HG03045 (cell line): ENCODE measurements around the gene ZC2HC1B.

Experiments used
- ATAC-seq: cut with Tn5 transposase; IDR thresholded peaks from one replicate; pipeline ENCODE4 v1.9.1; 2021; ENCODE audit warnings: mild to moderate bottlenecking, moderate library complexity; ENCODE audit not compliant: unreplicated experiment

The ZC2HC1B gene

DNA sequence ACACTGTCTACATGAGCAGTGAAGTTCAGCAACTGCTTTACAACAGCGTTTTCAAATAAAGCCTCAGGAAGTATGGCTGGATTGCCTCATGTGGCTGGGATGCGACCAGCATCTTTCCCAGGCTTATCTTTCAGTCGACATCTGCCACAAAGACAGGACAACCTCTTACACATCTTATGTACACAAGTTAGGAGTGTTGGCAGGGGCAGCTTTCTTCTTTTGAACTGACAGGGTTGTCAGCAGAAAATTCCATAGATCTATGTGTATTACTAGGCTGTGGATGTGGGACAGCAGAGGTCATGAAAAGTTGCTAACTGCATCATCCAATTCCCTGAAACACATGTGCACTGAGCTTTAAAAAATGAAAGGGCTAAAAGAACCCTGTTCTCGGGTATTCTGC lies 95.7 kb downstream of the ZC2HC1B start:
- no peak for ATAC-seq

- ATAC-seq: no peak
These were observed 96.8 kb downstream of the ZC2HC1B start for GRCh38 chr6:143961066-143961465.

DNA sequence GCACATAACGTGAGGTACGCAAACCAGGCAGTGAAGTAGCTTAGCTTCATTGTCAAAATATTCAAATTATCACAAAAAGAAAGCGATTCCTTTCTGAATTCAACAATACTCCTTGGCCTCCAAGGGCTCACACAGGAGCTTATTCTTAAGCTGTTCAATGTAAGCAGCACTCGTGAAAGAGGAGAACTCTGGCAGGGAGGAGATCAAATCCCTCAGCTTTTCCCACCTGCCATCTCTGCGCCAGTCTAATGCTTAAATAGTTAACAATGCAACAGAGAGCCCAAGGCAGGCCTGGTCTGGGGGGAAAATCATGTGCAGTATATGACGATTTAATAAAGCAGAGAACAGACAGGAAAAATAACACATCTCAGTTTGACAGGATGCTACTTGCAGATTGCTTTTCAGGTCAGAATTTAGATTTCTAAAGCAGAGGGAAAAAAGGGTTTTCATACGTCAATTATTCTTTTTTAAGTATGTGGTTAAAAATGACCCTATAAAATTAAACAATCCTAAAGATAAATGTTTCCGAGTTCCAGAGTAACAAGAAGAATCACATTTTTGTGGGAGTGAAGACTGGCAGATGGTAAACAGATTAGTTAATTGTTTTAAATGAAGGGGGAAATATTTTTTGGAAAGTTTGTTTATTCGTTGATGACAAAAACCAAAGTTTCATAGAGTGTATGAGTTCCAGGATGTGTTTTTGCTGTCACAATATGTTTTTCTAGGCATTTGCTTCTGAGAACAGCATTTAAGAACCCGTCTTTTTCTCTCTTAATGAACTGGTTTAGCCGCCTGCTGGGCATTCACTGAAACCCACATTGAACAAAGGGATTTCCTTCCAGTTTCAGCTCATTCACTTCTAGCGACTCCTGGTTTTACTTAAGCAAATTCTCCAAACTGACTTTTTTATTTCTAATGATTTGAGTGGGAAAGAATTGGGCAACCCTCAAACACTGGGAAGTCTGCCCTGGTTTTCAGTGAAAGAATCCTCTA lies 97.9 kb downstream of the ZC2HC1B start:
- no peak for ATAC-seq

- ATAC-seq: no peak
These were observed 99.1 kb downstream of the ZC2HC1B start for GRCh38 chr6:143963158-143963919.

DNA sequence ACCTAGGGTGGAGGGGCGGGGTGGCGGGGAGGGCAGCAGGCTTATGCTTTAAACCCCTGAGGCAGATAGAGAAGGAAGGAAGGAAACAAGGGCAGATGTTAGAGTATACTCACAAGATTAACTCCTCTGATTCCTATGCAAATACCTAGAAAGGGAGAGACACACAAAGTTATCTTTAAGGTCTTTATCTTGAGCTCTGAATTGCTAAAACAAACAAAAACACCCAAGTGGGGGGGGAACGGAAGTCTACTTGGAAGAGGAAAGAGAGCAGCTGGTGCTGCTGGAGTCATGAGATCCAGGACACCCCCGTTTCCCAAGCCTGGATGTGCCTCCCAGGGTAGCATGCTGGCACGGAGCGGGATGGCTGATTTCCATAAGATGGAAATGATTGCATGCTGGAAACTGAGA lies 100.4 kb downstream of the ZC2HC1B start:
- no peak for ATAC-seq

DNA sequence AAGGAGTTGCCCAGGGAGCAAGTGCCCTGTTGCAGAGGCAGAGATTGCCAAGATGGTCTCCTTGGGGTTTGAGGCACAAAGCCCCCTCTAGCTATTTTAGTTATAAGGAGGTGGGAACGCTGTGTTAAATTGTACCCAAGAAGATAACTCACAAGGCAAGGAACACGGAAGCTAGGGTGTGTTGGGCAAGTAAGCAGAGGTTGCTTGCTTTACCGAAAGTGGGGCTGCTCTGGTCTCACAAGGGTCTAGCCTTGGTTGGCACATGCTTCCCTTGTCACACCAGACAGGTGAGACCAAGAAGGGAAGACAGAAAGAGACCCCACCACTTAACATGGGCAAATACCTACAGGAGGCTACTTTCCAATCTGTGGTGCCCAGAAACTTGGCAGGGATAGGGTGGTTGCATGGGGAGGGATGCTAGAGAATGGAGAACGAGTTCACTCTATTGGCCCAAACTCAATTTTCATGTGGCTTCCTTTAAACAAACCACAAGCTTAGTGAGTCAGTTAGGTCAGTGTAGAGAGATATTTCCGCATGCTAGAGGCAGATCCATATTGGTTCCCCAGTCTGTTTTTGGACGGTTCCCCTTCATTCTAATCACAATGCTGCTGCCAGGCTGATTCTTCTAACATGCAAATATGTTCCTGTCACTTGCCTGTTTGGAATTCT lies 101.4 kb downstream of the ZC2HC1B start:
- no peak for ATAC-seq

DNA sequence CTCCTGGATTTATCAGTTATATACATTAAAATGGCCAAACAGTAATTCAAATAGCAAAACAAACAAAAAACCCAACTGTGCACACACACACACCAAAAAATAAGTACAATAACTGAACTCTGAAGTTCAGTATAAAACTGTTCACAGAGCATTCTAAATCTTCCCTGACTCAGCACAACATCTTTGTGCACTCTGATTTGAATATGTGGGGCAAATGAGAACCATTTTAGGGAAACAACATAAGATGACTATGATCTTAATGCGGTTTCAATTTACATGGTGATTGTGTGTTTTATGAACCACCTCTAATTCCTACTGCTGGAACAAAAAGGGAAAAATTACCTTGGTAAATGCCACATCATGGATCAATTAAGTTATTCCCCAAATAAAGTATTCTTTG lies 102.0 kb downstream of the ZC2HC1B start:
- no peak for ATAC-seq

GRCh38 chr6:143967706-143968376 lies 103.6 kb downstream of the ZC2HC1B start:
- no peak for ATAC-seq

- ATAC-seq: no peak
These were observed 104.8 kb downstream of the ZC2HC1B start for GRCh38 chr6:143969077-143969476.

- no peak for ATAC-seq
These were observed 106.4 kb downstream of the ZC2HC1B start for GRCh38 chr6:143970456-143971218.

DNA sequence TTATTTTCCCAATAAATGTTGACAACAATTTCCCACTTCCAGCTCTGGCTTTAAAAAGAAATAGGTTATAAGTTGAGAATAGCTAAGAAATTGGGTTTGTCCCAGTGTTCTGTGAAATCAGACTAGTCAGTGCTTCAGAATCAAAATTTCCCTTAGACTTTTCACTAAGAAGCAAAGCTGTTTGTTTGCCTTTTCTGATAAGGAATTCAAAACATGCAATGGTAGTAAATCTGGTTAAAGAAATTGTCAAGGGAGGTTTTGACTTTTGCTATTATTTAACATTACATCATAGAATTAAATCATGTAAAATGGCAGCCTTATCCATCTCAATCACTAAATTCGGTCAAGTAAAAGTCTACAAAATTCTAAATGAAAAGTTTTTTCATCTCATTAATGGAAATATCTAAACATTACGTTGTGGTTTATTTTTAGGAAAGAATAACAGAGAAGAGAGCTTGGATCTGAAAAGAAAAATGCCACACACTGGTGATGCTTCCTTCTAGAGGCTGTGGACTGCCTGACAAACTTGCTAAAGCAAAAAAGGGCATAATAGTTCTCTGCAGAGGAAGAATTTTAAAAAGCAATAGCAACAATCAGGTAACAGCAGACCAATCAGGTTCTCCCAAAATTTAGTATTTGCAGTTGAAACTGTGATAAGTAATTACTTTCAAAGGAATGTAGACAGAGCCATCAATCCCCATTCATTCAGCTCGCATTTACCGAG lies 107.4 kb downstream of the ZC2HC1B start:
- no peak for ATAC-seq

- no peak for ATAC-seq
These were observed 109.1 kb downstream of the ZC2HC1B start for GRCh38 chr6:143973097-143973966.

GRCh38 chr6:143974089-143974488 lies 109.8 kb downstream of the ZC2HC1B start:
- ATAC-seq: no peak

DNA sequence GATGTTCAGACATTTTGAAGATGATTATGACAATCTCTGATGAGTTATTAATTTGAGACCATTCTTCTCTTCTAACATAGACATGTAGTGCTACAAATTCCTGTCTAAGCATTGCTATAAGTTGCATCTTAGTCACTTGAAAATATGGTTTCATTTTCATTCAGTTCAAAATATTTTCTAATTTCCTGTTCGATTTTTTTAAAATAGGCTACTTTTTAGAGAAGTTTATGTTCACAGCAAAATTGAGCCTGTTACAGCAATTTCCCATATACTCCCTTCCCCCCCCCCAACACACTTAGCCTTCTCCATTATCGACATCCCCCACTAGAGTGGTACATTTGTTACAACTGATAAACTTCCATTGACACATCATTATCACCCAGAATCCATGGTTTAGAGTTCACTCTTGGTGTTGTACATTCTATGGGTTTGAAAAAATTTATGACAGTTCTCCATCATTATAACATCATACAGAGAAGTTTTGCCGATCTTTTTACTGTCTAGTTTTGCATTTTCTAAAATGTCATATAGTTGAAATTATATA lies 112.6 kb downstream of the ZC2HC1B start:
- ATAC-seq: no peak

DNA sequence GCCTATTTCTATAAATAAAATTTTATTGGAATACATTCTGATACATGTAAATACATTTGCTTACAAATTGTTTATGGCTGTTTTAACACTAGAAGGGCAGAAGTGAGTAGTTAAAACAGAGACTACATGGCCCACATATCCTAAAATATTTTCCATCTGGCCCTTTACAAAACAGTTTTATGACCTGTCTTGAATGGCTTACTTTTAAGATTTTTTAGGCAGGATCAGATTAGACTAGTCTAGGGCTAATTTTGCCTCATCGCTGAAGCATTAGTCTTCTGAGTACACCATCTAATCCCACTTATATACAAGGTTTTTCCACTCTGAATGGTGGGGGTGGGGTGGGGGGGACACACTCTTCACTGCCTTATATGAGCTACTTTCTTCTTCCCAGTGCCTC lies 116.6 kb downstream of the ZC2HC1B start:
- ATAC-seq: no peak

- no peak for ATAC-seq
These were observed 118.7 kb downstream of the ZC2HC1B start for GRCh38 chr6:143982968-143983367.

DNA sequence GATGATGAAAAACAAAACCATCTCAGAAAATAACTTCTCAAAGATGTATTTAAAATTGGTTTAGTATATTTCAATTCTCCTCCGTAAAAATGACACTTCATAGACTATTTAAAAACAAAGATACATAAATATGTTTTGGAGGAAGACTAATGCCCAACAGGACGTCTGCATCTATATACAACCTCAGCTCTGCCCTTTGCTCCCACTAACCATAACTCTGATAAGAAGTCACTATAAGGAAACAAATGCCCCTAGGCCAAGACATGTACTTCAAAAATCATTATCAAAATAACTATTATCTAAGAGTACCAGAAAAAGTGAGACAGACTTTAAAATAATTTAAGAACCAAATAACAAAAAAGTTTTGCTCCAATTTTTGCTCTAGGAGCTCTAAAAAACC lies 120.4 kb downstream of the ZC2HC1B start:
- no peak for ATAC-seq

GRCh38 chr6:143986463-143987065 lies 122.3 kb downstream of the ZC2HC1B start:
- no peak for ATAC-seq
